PC-3 (cell line): Measurements from ENCODE around the gene ARID4A. TPM values are rescaled to one million over a fixed set of nuclear protein-coding genes. Genes with fewer than 3 reads are reported as not detected.

Experiments used
- ATAC-seq: fragments of 200-7000 bp; cut with Tn5 transposase; 2 replicates; pipeline ENCODE4 v1.9.1; 2020; ENCODE audit warnings: mild to moderate bottlenecking, moderate library complexity
- BruUV-seq: library from RNA; stranded (reverse); fragments of 400-500 nt; replicated peaks from 2 replicates; lab custom pipeline; 2021; lab: Mats Ljungman, UMichigan
- CTCF ChIA-PET: fragments of 300-600 bp; sonication (Branson Sonifier 250); formaldehyde crosslinking; loops from one replicate; lab custom pipeline; 2022; ENCODE audit warnings: antibody characterized with exemption; lab: Charles Lee
- POLR2A ChIA-PET: fragments of 300-600 bp; sonication (Branson Sonifier 250); formaldehyde crosslinking; loops from one replicate; lab custom pipeline; 2022; ENCODE audit warnings: antibody characterized with exemption; ENCODE audit not compliant: unreplicated experiment; lab: Charles Lee
- DNase-seq: peaks from one replicate; pipeline ENCODE4 v3.0.0-alpha.2; 2015
- H2AFZ ChIP-seq: fragments of 300-600 bp; sonication (generic); 2 replicates; pipeline ENCODE4 v1.6.0; 2016; ENCODE audit warnings: antibody characterized with exemption, low read length
- H3F3A ChIP-seq: fragments of 300-600 bp; sonication (generic); one replicate; pipeline ENCODE4 v1.6.0; 2017; ENCODE audit warnings: antibody characterized with exemption, low read length, control low read depth, mild to moderate bottlenecking; ENCODE audit not compliant: unreplicated experiment
- H3K27ac ChIP-seq: fragments of 300-600 bp; sonication (generic); 2 replicates; pipeline ENCODE4 v1.5.1; 2016; ENCODE audit warnings: mild to moderate bottlenecking, low read length
- H3K27me3 ChIP-seq: fragments of 300-600 bp; sonication (generic); 2 replicates; pipeline ENCODE4 v1.6.1; 2016; ENCODE audit warnings: low read length, mixed read lengths
- H3K36me3 ChIP-seq: fragments of 300-600 bp; sonication (generic); 2 replicates; pipeline ENCODE4 v1.6.1; 2016; ENCODE audit warnings: low read depth, mixed run types, low read length, mixed read lengths
- H3K4me1 ChIP-seq: fragments of 300-600 bp; sonication (generic); 2 replicates; pipeline ENCODE4 v1.5.1; 2016; ENCODE audit warnings: low read length; ENCODE audit not compliant: insufficient read depth
- H3K4me2 ChIP-seq: fragments of 300-600 bp; sonication (generic); 2 replicates; pipeline ENCODE4 v1.6.0; 2016; ENCODE audit warnings: low read length
- H3K4me3 ChIP-seq: fragments of 300-600 bp; sonication (generic); 2 replicates; pipeline ENCODE4 v1.5.1; 2016; ENCODE audit warnings: mild to moderate bottlenecking, low read length, mixed read lengths
- H3K79me2 ChIP-seq: fragments of 300-600 bp; sonication (generic); 2 replicates; pipeline ENCODE4 v1.6.1; 2017; ENCODE audit warnings: low read length, mixed read lengths
- H3K9ac ChIP-seq: fragments of 300-600 bp; sonication (generic); 2 replicates; pipeline ENCODE4 v1.6.0; 2016; ENCODE audit warnings: mild to moderate bottlenecking, low read length
- H3K9me2 ChIP-seq: fragments of 300-600 bp; sonication (generic); replicated peaks from 2 replicates; pipeline ENCODE4 v1.6.1; 2016; ENCODE audit warnings: mixed run types, low read length, mixed read lengths
- H3K9me3 ChIP-seq: fragments of 300-600 bp; sonication (generic); 2 replicates; pipeline ENCODE4 v1.6.1; 2016; ENCODE audit warnings: low read length, mixed read lengths
- H4K20me1 ChIP-seq: fragments of 300-600 bp; sonication (generic); 2 replicates; pipeline ENCODE4 v1.6.1; 2016; ENCODE audit warnings: low read length, mixed read lengths
- EZH2 ChIP-seq: fragments of 300-600 bp; sonication (generic); IDR thresholded peaks from one replicate; pipeline ENCODE4 v1.6.1; 2017; ENCODE audit warnings: antibody characterized with exemption, mild to moderate bottlenecking, low read length; ENCODE audit not compliant: unreplicated experiment
- EZH2phosphoT487 ChIP-seq: fragments of 300-600 bp; sonication (generic); IDR thresholded peaks from 2 replicates; pipeline ENCODE4 v1.6.1; 2018; ENCODE audit warnings: mild to moderate bottlenecking, antibody characterized with exemption, low read length, borderline replicate concordance
- intact Hi-C: fragments of 100-400 bp; cut with micrococcal nuclease; formaldehyde crosslinking; loops from 2 replicates; pipeline ENCODE4 v1.9.0; 2023
- total RNA-seq: library from RNA; depleted of rRNA; stranded (reverse); fragments of >200 nt; gene quantifications from 2 replicates; pipeline ENCODE4 v1.2.3, GENCODE V29; 2014
- TF ChIP-seq, protein P1 (sequence below): fragments of 300-600 bp; sonication (generic); conservative IDR thresholded peaks from 2 replicates; pipeline ENCODE4 v1.5.1; 2017; ENCODE audit warnings: antibody characterized with exemption, low read depth, mild to moderate bottlenecking, low read length

The ARID4A gene
- total RNA-seq, 1 experiment from 2014 or later: 7.3 TPM

DNA sequence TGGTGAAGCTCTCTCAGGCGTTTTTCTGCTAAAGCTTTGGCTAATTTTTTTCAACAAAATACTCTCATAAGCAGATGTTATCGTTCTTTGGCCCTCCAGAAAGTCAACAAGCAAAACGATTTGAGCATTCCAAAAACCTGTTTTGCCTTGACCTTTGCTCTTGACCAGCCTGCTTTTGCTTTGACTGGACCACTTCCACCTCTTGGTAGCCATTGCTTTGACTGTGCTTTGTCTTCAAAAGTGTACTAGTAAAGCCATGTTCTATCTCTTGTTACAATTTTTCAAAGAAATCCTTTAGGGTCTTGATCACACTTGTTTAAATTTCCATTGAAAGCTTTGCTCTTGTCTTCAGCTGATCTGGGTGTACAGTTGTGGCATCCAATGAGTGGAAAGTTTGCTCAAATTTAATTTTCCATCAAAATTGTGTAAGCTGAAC, 10.7 kb upstream of the ARID4A start:
- ChIA-PET CTCF (no interaction called here), POLR2A (interaction anchor here (0.8 kb wide), 1 partner anchor 10 kb away, joined by 4 read pairs; the partner anchor contains the start of gene ARID4A)
- Histone ChIP-seq H3K4me3 (no peak overlapping the region), H2AFZ (no peak overlapping the region), H3K27ac (no peak overlapping the region), H3K36me3 (peaks cover 96% of the 10 kb centered on the region), H3K4me1 (no peaks in the 10 kb centered on the region), H3K9me3 (no peaks in the 10 kb centered on the region), H3K79me2 (peaks cover 97% of the 10 kb centered on the region), H3K27me3 (no peaks in the 10 kb centered on the region), H3K9me2 (no peaks in the 10 kb centered on the region), H3K4me2 (no peak overlapping the region), H4K20me1 (peaks cover 54% of the 10 kb centered on the region), H3K9ac (no peak overlapping the region), H3F3A (no peaks in the 10 kb centered on the region)
- no TSS peak for BruUV-seq
- intact Hi-C loops: no loop called here
- ATAC-seq: no peak
- no peak for DNase-seq
- TF ChIP-seq, protein P1, sequence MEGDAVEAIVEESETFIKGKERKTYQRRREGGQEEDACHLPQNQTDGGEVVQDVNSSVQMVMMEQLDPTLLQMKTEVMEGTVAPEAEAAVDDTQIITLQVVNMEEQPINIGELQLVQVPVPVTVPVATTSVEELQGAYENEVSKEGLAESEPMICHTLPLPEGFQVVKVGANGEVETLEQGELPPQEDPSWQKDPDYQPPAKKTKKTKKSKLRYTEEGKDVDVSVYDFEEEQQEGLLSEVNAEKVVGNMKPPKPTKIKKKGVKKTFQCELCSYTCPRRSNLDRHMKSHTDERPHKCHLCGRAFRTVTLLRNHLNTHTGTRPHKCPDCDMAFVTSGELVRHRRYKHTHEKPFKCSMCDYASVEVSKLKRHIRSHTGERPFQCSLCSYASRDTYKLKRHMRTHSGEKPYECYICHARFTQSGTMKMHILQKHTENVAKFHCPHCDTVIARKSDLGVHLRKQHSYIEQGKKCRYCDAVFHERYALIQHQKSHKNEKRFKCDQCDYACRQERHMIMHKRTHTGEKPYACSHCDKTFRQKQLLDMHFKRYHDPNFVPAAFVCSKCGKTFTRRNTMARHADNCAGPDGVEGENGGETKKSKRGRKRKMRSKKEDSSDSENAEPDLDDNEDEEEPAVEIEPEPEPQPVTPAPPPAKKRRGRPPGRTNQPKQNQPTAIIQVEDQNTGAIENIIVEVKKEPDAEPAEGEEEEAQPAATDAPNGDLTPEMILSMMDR: no peak
- TF ChIP-seq EZH2phosphoT487 (no peak), EZH2 (no peak)

DNA sequence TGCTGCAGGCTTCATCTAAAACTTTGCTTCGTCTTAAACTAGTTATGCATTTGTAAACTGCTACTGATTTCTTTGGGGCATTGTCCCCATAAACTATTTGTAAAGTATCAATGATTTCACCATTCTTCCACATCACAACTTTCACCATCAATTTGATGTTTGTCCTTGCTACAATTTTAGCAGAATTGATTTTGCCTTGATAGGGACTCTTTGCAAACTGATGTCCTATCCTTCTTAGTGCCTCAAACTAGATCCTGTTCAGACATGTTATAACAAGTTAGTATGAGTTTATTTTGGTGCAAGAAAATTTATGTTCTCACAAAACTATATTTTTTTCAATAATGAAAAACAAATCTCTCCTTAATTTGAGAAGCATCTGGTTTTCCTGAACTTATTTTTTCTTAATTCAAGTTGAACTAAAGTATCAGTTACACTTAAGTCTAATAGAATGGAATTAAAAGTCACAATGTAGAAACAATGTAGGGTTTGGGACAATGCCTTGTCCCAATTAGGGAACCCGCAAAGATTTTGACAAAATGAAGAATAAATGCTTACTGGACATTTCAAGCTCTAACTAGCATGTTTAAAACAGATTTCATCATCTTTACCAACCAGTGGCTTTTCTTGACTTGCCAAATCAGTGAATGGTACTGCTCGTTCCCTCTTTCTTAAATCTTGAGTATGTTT, 10.1 kb upstream of the ARID4A start:
- BruUV-seq: no TSS peak
- Histone ChIP-seq H3K79me2 (peaks cover 97% of the 10 kb centered on the region), H3K36me3 (peaks cover 95% of the 10 kb centered on the region), H3K4me3 (no peak overlapping the region), H3K9me3 (no peaks in the 10 kb centered on the region), H3K4me1 (no peaks in the 10 kb centered on the region), H3K9me2 (no peaks in the 10 kb centered on the region), H3K4me2 (no peak overlapping the region), H4K20me1 (peaks cover 51% of the 10 kb centered on the region), H3F3A (no peaks in the 10 kb centered on the region), H2AFZ (no peak overlapping the region), H3K9ac (no peak overlapping the region), H3K27me3 (no peaks in the 10 kb centered on the region), H3K27ac (no peak overlapping the region)
- TF ChIP-seq EZH2phosphoT487: no peak
- TF ChIP-seq EZH2: no peak
- TF ChIP-seq, protein P1: no peak
- POLR2A ChIA-PET: interaction anchor here (0.6 to 0.8 kb wide), 3 partner anchors 10 to 135 kb away, joined by 4 to 8 read pairs (median 6); partner anchors contain the start of gene ARID4A
- intact Hi-C loops: no loop called here
- no peak for ATAC-seq
- no peak for DNase-seq
- CTCF ChIA-PET: no interaction called here

DNA sequence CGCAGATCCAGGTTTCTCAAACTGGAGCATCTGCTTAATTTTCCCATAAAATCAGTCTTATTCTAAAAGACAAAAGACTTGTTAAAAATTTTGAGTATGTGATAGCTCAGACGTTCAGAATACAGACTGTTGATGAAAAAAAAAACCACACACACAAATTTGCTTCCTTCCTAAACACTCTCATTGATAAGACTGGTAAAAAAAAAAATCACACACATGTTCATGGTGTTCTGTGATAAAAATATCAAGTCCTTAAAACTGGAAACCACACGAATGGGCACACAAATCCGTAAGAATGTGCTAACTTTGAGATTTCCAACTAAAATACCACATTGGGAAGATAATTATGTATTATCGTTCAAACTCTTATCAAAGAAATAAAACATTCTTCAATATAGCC, 6.7 kb upstream of the ARID4A start:
- H3K9ac ChIP-seq: no peak overlapping the region
- H4K20me1 ChIP-seq: peaks cover 68% of the 10 kb centered on the region
- no peak for DNase-seq
- no peak overlapping the region for H2AFZ ChIP-seq
- H3K4me1 ChIP-seq: peaks cover 7% of the 10 kb centered on the region
- peaks cover 89% of the 10 kb centered on the region for H3K36me3 ChIP-seq
- intact Hi-C loops: no loop called here
- no peaks in the 10 kb centered on the region for H3K27me3 ChIP-seq
- H3K79me2 ChIP-seq: peaks cover 100% of the 10 kb centered on the region
- no peak overlapping the region for H3K27ac ChIP-seq
- H3K4me3 ChIP-seq: no peak overlapping the region
- ChIA-PET POLR2A (no interaction called here), CTCF (no interaction called here)
- no peaks in the 10 kb centered on the region for H3K9me3 ChIP-seq
- no peak for ATAC-seq
- no peaks in the 10 kb centered on the region for H3K9me2 ChIP-seq
- H3F3A ChIP-seq: no peaks in the 10 kb centered on the region
- no peak overlapping the region for H3K4me2 ChIP-seq
- TF ChIP-seq EZH2phosphoT487 (no peak), EZH2 (no peak)
- TF ChIP-seq, protein P1: no peak
- BruUV-seq: no TSS peak
